IPS-NIHi7 (cell line): ENCODE results near the gene TTC3.

Experiments
- DNase-seq: peaks from one replicate; pipeline ENCODE4 v3.0.0; 2012; ENCODE audit warnings: mixed read lengths; ENCODE audit errors: extremely low spot score

Gene TTC3

DNA sequence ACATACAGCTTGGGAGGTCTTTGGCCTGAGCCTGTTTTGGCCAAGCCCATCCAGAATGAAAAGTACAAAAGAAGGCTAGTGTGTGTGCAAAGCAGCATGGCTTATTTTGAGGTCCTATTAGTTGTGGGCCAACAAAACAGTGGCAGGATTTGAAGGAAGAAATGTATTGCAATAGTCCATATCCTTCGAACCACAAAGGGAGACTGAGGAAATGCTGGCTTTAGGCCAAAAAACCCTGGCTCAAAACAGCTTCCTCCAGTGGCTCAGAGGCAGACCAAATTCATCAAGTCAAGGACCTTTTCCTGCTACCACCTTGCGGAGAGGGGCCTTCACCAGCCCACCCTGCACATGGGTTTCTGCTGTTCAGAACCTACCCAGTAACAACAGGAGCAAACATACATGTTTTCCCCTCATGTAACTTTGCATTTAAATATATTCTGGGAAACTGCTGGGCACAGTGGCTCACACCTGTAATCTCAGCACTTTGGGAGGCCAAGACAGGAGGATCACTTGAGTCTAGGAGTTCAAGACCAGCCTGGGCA is 150.8 kb downstream of the TTC3 start:
- no peak for DNase-seq

DNA sequence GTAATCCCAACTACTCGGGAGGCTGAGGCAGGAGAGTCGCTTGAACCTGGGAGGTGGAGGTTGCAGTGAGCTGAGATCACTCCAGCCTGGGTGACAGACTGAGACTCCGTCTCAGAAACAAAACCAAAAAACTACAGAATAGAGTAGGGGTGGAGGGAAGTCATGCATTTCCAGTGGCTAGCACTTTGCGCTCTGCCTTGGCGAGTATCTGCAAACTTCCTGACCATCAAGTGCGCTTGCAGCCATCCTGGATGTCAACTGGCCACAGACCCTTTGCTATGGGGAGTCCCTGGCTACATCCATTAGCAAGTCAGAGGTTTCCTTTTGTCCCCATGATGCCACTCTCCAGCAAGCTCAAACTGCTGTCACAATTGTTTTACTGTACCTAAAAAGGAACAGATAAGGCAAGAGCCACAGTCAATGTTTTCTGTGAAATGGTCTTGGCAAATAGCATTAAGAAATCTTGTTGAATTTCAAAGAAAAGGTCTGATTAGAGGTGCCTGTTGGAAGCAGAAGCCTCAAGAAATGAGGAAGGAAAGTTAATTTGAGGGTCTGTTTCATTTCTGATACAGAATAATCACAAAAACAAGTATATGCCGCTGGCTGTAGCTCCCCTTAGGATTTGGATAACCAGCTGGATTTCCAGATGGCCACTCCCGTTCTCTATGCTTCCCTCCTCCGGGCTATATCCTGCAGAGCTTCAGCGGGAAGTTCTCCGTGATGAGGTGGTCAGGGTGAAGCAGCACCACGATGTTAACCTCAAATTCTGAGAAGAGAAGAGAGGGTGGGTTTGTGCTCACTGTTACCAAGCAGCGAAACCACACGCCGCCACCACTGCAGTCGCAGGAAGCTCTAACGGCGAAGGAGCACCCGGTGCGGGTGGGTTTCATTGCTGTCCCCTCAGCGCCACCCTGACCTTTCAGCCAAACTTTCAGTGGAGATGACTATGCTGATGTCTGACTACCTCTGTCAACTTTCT is 152.1 kb downstream of the TTC3 start:
- DNase-seq, result no peak

DNA sequence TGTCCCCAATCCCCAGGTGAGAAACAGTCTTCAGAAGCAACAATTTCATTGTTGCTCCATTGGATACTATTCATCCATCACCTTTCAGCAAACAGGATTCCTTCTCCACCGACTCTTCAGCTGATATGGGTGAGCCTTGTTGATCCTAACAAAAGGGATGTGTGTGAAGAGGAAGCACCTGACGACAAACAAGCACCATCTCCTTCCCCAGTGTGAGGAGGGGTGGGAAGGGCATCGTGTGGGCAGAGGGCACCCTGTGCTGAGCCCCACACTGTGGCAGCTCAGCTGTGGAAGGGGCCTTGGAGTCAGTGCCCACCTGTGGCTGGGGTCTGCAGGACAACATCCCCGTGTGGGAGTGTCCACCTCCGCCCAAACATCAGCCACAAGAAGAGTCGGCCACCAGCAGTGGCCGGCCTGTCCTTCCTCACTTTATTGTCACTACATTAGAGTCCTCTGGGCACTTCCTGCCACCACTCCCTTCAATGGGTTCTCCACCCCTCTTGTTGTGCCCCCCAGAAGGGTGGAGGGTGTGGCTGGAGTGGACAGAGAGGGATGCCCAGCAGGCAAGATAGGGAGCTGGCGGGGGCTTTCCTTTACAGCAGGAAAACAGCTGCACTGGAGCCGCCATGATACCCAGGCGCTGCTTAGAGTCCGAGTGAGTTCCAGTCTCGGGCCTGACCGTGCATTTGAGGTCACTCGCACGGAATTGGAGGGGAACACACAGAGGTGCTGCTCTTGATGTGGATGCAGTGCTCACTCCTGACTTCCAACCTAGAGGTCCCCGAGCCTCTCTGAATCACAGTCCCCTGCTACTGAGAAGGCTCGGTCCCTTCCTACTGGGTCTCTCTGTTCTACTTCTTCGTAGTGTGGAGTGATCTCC is 153.2 kb downstream of the TTC3 start:
- no peak for DNase-seq

DNA sequence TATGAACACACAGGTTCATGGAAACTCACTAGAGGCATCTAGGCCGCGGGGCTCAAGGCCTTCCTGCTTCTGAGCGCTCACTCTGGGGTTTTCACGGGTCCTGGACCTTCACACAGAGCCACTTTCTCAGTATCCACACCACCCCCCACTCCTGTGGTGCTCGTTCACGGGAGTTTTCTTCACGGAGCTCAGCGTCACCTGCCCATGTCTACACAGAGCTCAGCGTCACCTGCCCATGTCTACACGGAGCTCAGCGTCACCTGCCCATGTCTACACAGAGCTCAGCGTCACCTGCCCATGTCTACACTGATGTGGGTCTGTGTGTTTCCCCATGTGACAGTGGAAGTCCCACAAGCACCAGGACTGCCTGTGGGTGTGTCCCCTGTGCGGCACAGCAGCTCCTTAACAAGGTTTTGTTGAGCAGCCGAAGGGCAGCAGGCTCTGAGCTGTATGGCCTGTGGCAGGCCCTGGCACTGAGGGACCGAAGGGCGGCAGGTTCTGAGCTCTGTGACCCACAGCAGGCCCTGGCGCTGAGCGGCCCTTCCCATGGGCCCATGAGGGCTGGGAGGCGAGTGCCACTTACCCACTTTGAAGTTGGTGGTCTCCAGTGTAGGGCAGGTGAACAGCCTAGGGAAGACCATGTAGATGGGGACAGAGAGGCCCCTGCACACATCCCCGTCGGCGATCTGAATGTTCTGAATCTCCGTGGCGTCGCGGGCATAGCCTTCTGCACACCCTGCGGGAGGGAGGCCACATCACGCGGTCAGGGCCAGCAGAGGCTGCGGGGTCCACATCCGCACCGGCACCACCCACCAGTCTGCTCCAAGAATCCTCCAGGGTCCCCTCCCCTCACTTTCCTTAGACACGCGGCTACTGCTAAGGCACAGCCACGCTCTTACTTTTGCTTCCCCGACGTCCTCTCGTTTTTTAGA is 154.3 kb downstream of the TTC3 start:
- DNase-seq, result no peak

DNA sequence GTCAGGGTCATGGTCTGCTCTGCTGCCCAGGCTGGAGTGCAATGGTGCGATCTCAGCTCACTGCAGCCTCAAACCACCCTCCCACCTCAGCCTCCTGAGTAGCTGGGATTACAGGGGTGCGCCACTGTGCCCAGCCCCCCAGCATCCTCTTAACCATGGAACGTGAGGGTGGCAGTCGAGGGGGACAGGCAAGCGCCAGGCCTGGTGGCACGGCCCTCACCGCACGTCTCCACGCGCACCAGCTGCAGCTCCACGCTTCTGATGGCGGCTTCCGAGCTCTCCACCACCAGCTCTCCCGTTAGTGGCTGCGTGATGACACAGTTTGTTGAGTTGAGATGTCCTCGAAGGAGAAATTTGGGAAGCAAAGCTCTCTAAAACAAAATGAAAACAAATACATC is 154.9 kb downstream of the TTC3 start:
- DNase-seq, result no peak

DNA sequence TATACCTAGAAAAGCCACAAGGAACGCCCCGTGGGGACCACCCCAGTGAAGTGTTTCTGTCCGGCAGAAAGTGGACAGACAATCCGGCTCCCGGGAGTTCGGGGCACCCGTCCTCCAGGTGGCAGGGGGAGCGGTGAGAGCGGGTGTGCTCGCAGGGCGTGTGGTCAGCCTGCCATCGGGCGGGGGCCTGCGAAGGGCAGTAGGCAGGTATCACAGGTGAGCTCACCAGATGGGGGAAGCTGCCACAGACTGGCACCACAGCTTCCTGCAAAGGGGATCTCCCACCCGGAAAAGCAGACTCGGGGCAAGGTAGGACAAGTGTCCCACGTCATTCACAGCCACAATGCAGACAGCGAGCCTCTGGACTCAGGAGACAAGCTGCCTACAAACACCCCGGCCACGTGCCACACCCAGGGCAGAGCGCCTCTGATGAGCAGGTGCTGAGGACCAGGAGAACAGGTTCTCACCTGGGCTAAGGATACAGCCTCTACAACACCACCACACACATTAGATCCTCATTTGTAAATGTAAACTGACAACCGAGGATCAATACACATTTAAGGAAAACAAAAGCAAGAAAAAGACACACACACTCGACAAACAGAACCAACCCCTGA is 157.7 kb downstream of the TTC3 start:
- no peak for DNase-seq

DNA sequence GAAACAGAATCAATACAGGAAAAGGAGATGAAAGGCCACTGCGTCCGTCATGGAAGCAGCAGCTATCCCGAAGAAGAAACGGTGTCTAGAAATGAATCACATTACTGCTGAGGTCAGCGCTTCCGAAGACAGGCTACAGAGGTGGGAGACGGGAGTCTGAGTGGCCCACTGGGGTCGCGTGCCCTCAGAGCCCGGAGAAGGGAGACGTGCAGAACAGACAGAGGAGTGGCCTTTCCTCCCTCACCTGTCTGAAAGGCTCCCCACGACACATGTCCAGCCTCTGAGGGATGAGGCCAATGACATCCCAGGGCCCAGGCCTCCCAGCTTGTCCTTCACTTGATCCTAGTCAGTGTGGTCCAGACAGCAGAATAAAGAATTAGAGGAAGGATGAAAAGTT is 158.2 kb downstream of the TTC3 start:
- no peak for DNase-seq

DNA sequence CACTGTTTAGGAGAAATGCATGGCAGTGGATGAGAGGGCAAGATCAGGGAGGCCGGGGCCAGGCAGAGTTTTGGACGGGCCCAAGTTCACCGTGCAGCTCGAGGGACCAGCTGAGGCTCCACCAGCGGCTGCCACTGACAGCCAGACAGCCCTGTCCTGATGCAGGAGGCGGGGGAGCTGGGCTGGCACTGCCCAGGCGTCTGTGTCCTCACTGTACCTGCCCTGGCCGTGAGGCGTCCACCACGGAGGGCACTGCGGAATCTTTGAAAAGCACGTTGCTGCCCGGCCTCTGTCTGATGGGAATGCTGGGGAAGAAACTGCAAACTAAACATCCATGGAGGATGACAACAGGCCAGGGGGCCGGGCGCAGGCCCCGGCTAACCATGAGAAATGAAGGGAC is 158.6 kb downstream of the TTC3 start:
- no peak for DNase-seq

DNA sequence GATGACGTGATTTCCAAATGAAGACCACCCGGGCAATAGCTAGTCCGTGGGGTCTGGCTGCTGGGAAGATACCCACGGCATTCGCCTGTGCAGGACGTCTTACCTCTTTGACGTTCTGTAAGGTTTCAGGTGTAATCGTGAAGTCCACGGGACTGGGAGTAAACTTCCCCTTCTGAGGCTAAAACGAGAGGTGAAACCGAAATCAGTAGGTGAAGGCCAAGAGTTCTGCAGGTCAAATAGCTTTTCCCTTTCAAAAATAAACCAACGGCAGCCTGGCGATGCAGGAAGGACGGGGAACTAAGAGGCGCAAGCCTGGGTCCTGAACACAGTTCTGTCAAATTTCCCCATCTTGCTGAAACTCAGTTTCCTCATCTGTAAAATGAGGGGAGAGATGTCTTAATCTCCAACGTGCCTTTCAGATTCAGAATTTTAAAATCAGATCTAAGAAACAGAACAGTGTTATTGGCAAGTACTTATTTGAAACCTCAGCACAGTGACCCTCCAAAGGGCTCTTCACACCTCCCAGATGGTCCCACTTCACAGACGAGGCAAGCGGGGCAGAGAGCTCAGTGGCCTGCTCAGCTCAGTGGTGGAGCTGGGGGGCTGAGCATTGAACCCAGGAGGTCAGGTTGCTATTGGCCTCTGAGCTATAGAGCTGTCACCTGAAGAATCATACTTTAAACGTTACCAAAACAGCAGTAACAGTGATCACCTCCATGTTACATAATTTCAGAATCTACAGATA is 159.4 kb downstream of the TTC3 start:
- DNase-seq, result no peak

DNA sequence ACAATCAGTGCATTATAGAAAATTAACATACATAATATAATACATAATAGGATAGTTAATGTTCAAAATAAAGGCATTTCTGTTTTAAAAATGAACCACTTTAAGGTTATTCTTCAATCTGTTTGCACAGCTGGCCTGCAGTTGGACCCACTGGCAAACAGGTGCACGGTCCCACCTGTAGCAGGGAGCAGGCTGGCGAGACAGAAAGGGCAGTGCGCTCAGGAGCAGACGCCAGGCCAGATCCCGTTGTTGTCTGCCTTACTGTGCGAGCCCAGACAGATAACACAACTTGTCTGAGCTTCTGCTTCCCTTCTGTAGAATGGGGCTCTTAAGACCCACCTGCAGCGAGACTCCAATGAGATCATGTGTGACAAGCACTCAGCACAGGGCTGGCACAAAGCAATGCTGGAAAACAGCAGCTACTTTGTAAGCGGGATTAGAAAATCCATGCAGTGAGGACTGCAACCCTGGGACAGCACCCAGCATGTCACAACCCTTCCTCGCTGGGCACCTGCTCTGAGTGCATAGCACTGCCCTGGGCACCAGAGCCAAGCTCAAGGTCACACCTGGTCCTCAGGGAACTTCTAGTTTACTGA is 160.6 kb downstream of the TTC3 start:
- no peak for DNase-seq

DNA sequence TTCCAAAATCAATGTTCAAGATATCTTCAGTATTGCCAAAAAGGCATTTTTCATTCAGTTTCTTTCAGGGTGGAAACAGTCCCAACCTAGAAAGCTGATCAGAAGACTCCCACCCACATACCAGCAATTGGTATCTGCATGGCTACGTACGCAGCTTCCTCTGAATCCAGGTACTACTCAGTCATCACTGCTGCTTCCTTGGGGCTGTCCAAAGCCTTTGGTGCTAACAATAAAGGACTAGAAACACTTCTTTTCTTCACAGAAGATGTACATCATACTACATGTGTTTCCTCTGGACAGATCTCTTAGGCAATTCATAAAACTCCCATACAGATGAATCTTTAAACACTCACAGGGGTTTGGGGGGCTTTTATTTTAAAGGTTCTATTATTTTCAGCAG is 164.3 kb downstream of the TTC3 start:
- no peak for DNase-seq

DNA sequence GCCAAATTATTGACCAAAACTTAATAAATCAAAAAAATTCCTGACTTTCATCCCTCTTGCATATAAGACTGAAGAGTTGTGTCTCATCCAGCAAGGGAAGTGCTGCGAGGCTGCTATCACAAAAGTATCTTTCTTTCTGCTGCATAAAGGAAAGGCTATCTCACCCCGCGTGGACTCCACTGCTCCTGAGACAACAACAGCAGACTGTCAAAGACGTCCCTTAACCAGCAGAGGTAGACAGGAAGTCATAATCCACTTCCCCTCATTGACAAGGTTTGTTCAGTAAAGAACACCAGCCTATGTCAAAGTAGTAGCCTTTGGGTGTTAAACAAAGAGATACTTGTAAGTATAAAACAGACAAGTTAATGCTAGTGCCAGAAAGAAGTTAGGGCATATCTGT is 164.7 kb downstream of the TTC3 start:
- DNase-seq, result no peak

DNA sequence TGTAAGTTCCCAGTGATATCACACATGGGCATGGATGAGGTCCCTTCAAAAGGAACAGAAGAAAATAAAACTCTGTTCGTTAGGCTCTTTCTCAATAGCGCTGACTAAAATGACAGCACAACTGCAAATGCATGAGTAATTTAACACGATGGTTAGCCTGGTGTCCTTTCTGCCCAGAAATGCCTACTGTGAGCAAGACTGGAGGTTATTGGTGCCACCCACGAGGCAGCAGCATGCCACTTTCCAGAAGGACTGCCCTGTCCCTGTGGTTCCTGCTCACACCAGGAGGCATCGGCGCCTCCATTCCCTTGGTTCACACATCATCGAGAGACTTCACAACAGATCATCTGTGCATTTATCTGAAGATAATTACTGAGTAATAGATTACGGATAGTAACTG is 167.9 kb downstream of the TTC3 start:
- no peak for DNase-seq

DNA sequence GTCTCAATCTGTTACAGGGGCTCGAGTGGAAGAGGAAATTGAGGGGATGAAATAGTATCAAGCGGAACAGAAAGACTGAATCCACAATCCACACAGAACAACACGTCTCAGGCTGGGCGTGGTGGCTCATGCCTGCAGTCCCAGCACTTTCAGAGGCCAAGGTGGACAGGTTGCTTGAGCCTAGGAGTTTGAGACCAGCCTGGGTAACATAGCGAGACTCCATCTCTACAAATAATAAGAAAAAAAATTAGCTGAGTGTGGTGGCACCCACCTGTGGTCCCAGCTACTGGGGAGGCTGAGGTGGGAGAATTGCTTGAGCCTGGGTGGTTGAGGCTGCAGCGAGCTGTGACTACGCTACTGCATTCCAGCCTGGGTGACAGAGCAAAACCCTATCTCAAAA is 168.4 kb downstream of the TTC3 start:
- no peak for DNase-seq

DNA sequence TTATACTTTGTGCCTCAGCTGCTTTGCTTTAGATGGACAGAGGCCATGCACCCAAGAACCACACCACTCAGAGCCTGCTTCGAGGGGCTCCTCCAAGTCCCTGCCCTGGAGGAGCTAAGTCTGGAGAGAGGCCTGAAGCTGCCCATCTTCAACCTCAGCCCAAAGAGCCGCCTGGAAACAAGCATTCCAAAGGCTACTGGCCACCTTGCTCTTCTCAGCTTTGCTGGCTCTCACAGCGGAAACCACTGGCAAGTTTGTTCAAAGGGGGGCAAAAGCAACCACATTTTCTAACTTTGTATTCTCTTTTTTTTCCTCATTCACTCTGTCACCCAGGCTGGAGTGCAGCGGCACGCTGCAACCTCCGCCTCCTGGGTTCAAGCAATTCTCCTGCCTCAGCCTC is 170.9 kb downstream of the TTC3 start:
- no peak for DNase-seq

DNA sequence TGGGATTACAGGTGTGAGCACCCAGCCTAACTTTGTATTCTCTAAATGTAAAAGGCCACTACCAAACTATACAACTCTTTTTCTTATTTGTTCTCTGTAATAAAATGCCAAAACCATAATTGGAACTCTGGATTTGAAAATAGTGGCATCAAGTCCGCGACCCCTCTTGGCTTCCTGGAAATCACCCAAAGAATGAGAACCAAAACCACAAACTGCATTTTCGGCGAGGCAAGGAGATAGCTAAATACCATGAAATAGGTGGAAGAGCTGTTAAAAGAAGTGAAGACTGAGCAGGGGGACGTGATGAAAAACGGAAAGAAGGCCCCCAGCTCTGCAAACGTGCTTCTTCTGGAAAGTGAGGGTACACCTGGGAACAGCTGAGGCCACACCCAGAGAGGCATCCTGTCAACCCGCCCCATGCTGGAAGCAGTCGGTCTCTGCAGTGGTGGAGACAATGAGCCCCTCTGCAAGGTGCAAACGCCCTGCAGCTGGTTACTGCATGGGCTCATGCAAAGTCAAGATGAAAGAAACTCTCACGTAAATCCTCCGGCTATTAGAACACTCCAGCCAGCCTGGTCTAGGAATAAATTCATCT is 171.5 kb downstream of the TTC3 start:
- DNase-seq, result peak; percentile 34

DNA sequence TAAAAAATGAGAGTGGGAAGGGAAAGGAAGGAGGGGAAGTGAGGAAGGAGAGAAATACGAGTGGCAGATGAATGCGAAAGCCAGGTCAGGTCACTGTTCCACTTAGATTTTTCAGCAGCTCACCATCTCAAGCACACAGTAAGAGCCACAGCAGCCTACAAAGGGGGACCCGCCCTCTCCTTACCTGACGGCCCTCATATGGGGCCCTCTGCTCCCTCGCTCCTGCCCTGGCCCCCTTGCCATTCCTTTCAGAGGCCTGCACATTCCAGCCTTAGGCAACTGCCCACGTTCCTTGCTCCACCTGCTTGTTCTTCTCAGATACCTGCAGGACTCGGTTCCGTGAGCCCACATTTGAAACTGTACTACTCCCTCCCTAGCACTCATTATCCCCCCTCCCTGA is 172.1 kb downstream of the TTC3 start:
- DNase-seq, result no peak

DNA sequence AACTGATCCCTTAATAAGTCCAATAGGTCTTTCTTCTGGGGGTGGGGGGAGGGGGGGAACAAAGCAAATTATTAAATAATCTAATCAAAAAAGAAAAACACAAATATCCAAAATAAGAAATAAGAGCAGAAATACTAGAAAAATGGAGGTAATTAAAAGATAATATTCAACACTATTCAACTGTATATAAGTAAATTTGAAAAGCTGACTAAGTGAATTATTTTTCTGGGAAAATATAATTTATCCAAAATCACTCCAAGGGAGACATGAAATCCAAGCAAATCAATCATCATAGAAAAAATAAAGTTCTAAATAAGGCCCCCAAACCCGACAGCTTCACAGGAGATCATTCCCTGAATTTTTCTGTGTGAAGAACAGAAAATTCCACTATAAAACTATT is 175.2 kb downstream of the TTC3 start:
- no peak for DNase-seq

DNA sequence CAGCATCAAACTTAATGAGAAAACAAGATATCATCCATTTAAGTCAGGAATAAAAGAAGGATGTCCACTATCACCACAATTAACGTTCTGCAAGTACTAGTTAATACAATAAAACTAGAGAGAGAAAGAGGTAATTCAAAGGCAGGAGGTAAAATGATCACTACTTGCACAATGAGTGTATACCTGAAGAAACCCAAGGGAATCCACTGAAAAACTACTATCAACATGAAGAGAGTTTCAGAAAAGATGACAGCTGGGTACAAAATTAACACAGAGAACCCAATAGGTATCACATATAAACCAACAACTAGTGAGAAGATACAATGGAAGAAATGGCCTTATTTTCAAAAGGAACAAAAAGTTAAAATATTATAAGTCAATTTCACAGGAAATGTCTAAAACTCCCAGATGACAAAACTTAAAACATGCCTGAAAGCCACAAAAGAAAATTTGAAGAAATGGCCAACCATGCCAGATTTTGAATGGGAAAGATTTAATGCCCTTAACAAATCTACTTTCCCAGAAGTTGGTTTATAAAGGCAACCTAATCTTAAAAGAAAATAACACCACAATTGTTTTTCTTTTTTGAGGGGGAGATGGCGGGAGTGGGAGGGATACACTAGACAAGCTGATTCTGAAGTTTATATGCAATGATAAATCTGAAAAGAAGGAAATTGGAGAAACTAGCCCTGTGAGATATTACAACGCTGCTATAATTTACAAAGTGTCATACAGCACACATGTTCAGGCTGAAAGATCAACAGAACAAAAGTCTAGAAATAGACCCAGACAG is 176.3 kb downstream of the TTC3 start:
- DNase-seq, result no peak
